GM19463 (cell line): ENCODE data around the gene ZNF678.
"Not testable (repeated sequence)": the region's sequence is repeated elsewhere in the genome, so short reads cannot be mapped to it uniquely, and the experiment has no call there.

Source experiments
- ATAC-seq: cut with Tn5 transposase; IDR thresholded peaks from one replicate; pipeline ENCODE4 v1.9.1; 2021; ENCODE audit warnings: mild to moderate bottlenecking, moderate library complexity; ENCODE audit not compliant: unreplicated experiment

The ZNF678 gene

GRCh38 chr1:227549892-227550291 lies 13.5 kb upstream of the ZNF678 start:
- ATAC-seq: no peak

DNA sequence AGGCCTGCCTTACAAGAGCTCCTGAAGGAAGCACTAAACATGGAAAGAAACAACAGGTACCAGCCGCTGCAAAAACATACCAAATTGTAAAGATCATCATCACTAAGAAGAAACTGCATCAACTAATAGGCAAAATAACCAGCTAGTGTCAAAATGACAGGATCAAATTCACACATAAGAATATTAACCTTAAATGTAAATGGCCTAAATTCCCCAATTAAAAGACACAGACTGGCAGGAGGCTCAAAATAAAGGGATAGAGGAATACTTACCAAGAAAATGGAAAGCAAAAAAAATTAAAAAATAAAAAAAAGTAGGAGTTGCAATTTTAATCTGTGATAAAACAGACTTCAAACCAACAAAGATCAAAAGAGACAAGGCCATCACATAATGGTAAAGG lies 11.5 kb upstream of the ZNF678 start:
- ATAC-seq: not testable (repeated sequence)

DNA sequence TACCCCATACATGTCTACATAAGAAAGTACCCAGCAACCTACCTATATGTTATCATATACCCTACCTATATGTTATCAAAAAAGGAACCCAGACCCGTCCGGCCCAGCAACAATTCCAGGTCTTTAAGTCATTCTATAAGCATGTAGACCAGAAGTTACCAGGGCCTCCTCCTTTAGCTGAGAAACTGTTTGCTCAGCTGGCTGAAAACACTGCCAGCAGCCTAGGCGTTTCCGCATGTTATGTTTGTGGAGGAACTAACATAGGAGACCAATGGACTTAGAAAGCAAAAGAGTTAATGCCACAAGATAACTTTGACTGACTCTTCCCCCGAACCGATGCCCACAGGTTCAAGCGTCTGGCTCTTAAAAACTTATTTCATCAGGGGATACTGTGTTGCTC lies 7.1 kb upstream of the ZNF678 start:
- ATAC-seq: no peak

- no peak for ATAC-seq
These were observed 5.2 kb upstream of the ZNF678 start for GRCh38 chr1:227557962-227558725.

DNA sequence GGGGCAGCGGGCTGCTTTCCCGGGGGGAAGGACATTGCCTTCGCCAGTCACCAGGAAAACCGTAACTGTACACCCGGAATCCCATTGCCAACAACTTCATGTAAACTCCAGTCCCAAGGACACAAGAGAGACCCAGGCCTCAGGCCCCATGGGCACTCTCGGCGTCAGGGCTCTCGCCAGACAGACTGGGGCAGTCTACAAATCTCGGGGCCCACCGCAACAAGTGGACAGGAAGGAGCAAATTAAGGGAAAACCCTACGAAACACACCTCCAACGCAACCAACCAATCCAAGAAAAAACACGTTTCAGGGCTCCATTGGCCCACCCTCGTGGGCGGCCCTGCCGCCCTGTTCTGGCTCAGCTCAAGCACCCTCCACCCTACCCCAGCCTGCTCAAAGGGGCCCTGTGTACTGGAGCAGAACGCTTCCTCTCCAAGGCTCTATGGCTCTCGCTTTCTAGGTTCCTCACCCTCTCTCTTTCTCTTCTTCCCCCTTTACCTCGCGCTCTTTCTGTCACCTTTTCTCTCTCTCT lies 4.6 kb upstream of the ZNF678 start:
- no peak for ATAC-seq

DNA sequence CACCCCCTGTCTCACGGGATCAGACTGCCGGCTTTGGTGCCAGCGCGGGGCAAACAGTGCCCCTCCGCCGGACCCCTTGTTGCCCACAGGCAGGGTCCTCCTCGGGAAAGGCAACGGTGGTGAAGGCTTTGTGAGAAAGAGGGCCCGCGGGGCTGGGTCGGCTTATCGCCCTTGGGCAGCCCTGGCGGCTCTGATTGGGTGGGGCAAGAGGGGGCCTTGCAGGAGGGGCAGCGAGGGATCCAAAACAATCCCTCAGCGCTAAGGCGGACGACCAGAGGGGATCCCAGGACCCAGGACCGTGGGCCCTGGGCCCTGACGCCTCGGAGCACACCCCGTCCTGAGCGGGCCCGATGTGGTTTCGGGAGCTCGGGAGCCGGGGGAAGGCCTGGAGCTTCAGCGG lies 3.9 kb upstream of the ZNF678 start:
- no peak for ATAC-seq

GRCh38 chr1:227559926-227560325 lies 3.4 kb upstream of the ZNF678 start:
- ATAC-seq: no peak

GRCh38 chr1:227560393-227561173 lies 2.8 kb upstream of the ZNF678 start:
- no peak for ATAC-seq

DNA sequence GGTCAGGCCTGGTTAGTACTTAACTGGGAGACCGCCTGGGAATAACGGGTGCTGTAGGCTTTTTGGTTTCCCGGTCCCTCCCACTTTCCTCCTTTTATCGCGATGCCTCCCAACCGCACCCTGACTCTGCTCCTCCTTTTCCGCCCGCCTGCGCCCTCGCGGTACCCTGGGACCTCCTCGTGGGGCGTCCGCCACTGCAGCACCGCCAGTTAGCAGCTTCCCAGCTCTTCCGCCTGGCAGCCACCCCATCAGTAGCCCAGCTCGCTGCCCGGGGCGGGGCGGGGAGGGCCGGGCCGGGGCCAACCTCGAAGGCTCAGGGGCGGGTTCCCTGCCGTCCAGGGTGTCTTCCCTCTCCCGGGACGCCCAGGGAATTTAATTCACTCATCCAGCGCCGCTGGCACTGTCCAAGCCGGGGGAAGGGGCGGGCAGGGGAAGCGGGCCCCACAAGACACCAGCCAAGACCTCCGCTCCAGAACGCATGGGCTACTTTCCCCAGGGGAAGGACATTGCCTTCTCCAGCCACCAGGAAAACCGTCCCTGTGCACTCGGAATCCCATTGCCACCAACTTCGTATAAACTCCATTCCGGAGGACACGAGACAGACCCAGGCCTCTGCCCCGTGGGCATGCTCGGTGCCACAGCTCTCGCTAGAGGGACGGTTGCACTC lies 2.0 kb upstream of the ZNF678 start:
- no peak for ATAC-seq

GRCh38 chr1:227562037-227562436 lies 1.3 kb upstream of the ZNF678 start:
- no peak for ATAC-seq

- no peak for ATAC-seq
These were observed 428 bp upstream of the ZNF678 start for GRCh38 chr1:227562933-227563323.

- no peak for ATAC-seq
These were observed 3.9 kb downstream of the ZNF678 start for GRCh38 chr1:227567256-227567655.

GRCh38 chr1:227568593-227568992 lies 5.2 kb downstream of the ZNF678 start:
- no peak for ATAC-seq

DNA sequence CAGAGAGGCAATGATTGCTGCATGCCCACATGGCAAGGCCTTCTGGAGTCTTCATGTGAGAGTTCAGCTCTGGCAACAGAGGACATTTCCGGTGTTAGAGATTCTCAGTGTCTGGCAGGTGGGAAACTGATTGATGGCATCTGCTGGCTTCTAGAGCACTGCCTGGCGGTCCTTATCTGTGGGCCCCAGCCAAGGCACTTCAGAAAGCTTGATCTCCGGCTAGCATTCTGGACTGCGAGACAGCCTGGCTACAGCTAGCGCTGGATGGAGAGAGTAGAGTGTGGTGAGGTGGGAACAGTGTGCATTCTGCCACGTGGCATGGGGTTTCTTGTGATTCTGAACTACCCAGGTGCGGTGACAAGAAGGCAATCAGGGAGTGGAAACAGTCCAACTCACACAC lies 9.4 kb downstream of the ZNF678 start:
- no peak for ATAC-seq

- no peak for ATAC-seq
These were observed 11.6 kb downstream of the ZNF678 start for GRCh38 chr1:227574926-227575325.

DNA sequence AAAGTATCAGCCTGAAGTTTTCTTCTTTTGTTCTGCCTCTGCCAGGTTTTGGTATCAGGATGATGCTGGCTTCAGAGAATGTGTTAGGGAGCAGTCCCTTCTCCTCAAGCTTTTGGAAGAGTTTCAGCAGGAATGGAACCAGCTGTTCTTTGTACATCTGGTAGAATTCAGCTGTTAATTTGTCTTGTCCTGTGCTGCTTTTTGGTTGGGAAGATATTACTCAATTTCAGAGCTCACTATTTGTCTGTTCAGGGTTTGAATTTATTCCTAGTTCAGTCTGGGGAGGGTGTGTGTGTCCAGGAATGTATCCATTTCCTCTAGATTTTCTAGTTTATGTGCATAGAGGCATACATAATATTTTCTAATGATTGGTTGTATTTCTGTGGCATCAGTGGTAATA lies 12.8 kb downstream of the ZNF678 start:
- ATAC-seq: no peak

GRCh38 chr1:227577500-227577899 lies 14.1 kb downstream of the ZNF678 start:
- ATAC-seq: no peak

DNA sequence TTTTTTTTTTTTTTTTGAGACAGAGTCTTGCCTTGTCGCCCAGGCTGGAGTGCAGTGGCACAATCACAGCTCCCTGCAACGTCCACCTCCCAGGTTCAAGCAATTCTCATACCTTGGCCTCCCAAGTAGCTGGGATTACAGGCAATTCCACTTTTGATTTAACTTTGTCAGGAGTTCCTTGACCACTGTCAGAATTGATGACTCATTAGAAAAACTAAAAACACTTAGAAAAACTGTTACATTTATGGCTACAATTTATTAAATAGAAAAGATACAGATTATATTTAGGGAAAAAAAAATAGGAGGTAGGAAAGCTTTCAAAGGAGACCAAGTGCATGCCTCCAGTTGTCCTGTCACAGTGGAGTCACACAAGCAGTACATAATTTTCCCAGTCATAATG lies 20.0 kb downstream of the ZNF678 start:
- no peak for ATAC-seq

DNA sequence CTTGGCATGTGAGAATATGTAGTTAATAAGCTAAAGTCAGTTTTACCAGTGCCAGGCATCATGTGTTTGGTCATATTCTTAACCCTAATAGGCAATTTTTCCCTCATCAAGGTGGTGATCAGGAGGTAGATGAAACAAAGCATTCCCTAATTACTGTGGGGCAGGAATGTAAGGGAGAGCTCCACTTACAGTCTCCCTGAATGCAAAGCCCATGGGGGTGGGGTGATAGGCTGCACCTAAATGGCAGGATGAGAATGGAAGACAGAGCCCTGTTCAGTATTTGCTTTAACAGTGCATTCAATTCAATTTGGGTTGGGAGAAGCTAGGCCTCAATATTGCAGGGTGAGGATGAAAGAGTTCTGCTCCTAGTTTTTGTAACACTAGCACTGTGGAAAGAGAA lies 23.4 kb downstream of the ZNF678 start:
- no peak for ATAC-seq

DNA sequence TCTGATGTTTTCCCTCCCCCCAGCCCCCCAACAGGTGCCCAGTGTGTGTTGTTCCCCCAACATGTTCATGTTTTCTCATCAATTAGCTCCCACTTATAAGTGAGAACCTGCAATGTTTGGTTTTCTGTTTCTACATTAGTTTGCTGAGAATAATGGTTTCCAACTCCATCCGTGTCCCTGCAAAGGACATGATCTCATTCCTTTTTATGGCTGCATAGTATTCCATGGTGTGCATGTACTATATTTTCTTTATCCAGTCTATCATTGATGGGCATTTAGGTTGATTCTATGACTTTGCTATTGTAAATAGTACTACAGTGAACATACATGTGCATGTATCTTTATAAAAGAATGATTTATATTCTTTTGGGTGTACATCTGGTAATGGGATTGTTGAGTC lies 24.6 kb downstream of the ZNF678 start:
- no peak for ATAC-seq

DNA sequence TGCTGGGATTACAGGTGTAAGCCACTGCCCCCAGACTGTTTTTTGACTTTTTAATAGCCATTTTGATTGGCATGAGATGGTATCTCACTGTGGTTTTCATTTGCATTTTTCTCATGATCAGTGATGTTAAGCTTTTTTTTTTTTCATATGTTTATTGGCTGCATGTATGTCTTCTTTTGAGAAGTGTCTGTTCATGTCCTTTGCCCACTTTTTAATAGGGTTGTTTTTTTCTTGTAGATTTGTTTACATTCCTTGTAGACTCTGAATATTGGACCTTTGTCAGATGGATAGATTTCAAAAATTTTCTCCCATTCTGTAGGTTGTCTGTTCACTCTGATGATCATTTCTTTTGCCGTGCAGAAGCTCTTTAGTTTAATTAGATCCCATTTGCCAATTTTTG lies 25.4 kb downstream of the ZNF678 start:
- not testable (repeated sequence) for ATAC-seq

DNA sequence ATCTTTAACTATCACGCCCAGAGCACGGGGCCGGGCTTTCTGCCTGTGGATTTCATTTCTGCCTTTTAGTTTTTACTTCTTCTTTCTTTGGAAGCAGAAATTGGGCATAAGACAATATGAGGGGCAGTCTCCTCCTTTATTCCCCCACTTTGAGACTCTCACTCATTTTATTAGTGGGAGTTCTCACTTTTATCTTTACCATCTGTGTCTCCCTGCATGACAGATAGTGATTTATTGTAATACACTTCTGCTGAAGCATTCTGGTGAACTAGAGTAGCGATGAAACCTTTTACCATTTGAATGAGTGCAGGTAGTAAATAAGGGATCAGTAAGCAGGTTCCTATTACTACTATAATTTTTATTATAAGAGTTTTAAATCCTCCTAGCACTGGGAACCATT lies 26.4 kb downstream of the ZNF678 start:
- ATAC-seq: not testable (repeated sequence)
